ENCODE results near the gene ZMIZ1.

Gene ZMIZ1

GRCh38 chr10:79172881-79173280 lies 104.1 kb downstream of the ZMIZ1 start:
- DNase-seq = no peak
- Histone ChIP-seq H3K36me3 (peaks cover 16% of the 10 kb centered on the region), H3K4me1 (peaks cover 52% of the 10 kb centered on the region), H3K27me3 (no peaks in the 10 kb centered on the region), H3K4me3 (ENCODE audit: low read depth, low read length) (no peak overlapping the region), H3K9me3 (no peaks in the 10 kb centered on the region)
- TF ChIP-seq CTCF (IDR thresholded peaks at IDR 0.05; ENCODE audit: low read depth, low read length) = no peak

- peaks cover 14% of the 10 kb centered on the region for H3K36me3 ChIP-seq
- no peaks in the 10 kb centered on the region for H3K27me3 ChIP-seq
- TF ChIP-seq CTCF (IDR thresholded peaks at IDR 0.05; ENCODE audit: low read depth, low read length) = no peak
- peaks cover 52% of the 10 kb centered on the region for H3K4me1 ChIP-seq
- no peak for DNase-seq
- no peaks in the 10 kb centered on the region for H3K9me3 ChIP-seq
- no peak overlapping the region for H3K4me3 ChIP-seq (ENCODE audit: low read depth, low read length)
Measured at GRCh38 chr10:79173582-79174262, 105.0 kb downstream of the ZMIZ1 start.

- H3K4me3 ChIP-seq (ENCODE audit: low read depth, low read length) = no peak overlapping the region
- H3K27me3 ChIP-seq = no peaks in the 10 kb centered on the region
- peaks cover 12% of the 10 kb centered on the region for H3K36me3 ChIP-seq
- no peak for TF ChIP-seq CTCF (IDR thresholded peaks at IDR 0.05; ENCODE audit: low read depth, low read length)
- DNase-seq = peak; percentile 4
- H3K4me1 ChIP-seq = peaks cover 59% of the 10 kb centered on the region
- H3K9me3 ChIP-seq = no peaks in the 10 kb centered on the region
Measured at GRCh38 chr10:79176052-79176501, 107.3 kb downstream of the ZMIZ1 start.

GRCh38 chr10:79176949-79177602 lies 108.3 kb downstream of the ZMIZ1 start:
- TF ChIP-seq CTCF (IDR thresholded peaks at IDR 0.05; ENCODE audit: low read depth, low read length) = no peak
- no peaks in the 10 kb centered on the region for H3K27me3 ChIP-seq
- H3K9me3 ChIP-seq = no peaks in the 10 kb centered on the region
- no peak overlapping the region for H3K4me3 ChIP-seq (ENCODE audit: low read depth, low read length)
- peaks cover 3% of the 10 kb centered on the region for H3K36me3 ChIP-seq
- DNase-seq = peak; percentile 80
- peaks cover 69% of the 10 kb centered on the region for H3K4me1 ChIP-seq

- Histone ChIP-seq H3K4me1 (peaks cover 79% of the 10 kb centered on the region), H3K27me3 (no peaks in the 10 kb centered on the region), H3K36me3 (peaks cover 3% of the 10 kb centered on the region), H3K4me3 (ENCODE audit: low read depth, low read length) (no peak overlapping the region), H3K9me3 (no peaks in the 10 kb centered on the region)
- no peak for TF ChIP-seq CTCF (IDR thresholded peaks at IDR 0.05; ENCODE audit: low read depth, low read length)
- DNase-seq = no peak
Measured at GRCh38 chr10:79178070-79178576, 109.4 kb downstream of the ZMIZ1 start.
